Measurements from ENCODE around the gene CCR4. TPM values are rescaled to one million over a fixed set of nuclear protein-coding genes. Genes with fewer than 3 reads are reported as not detected.

Gene CCR4
- total and polyA plus RNA-seq, 4 donors, result 0.08 to 0.20 (median 0.14) TPM

- H3K9me3 ChIP-seq (ENCODE audit: control insufficient read depth, insufficient read depth, low read length), result no peaks in the 10 kb centered on the region
- H3K4me1 ChIP-seq (ENCODE audit: control insufficient read depth, insufficient read depth, low read length), result no peaks in the 10 kb centered on the region
- H3K27me3 ChIP-seq (ENCODE audit: control insufficient read depth, insufficient read depth, low read length), result no peaks in the 10 kb centered on the region
- no peak for DNase-seq (ENCODE audit: low read depth in 4 of 6, low spot score in 6 of 6)
- 88% methylated on average over 5 of the region's 10 CpGs for WGBS (ENCODE audit: insufficient coverage)
- no peaks in the 10 kb centered on the region for H3K36me3 ChIP-seq (ENCODE audit: control insufficient read depth, insufficient read depth, low read length)
- H3K27ac ChIP-seq (ENCODE audit: low read depth, low read length), result no peak overlapping the region
- no peak overlapping the region for H3K4me3 ChIP-seq (ENCODE audit: low read depth, low read length)
Observed at GRCh38 chr3:32948625-32949445, 2.6 kb upstream of the CCR4 start.

GRCh38 chr3:32950516-32950915 is 928 bp upstream of the CCR4 start:
- Histone ChIP-seq H3K27ac (ENCODE audit: low read depth, low read length) (no peak overlapping the region), H3K27me3 (ENCODE audit: control insufficient read depth, insufficient read depth, low read length) (no peaks in the 10 kb centered on the region), H3K4me3 (ENCODE audit: low read depth, low read length) (no peak overlapping the region), H3K4me1 (ENCODE audit: control insufficient read depth, insufficient read depth, low read length) (no peaks in the 10 kb centered on the region), H3K9me3 (ENCODE audit: control insufficient read depth, insufficient read depth, low read length) (no peaks in the 10 kb centered on the region), H3K36me3 (ENCODE audit: control insufficient read depth, insufficient read depth, low read length) (no peaks in the 10 kb centered on the region)
- DNase-seq (ENCODE audit: low read depth in 4 of 6, low spot score in 6 of 6), result no peak
- 88% methylated on average over 3 of the region's 3 CpGs for WGBS (ENCODE audit: insufficient coverage)

GRCh38 chr3:32952369-32953077 is 1.1 kb downstream of the CCR4 start:
- WGBS (ENCODE audit: insufficient coverage), result 84% methylated on average over 8 of the region's 11 CpGs

GRCh38 chr3:32954506-32954905 is 3.1 kb downstream of the CCR4 start:
- Histone ChIP-seq H3K4me1 (ENCODE audit: control insufficient read depth, insufficient read depth, low read length) (no peaks in the 10 kb centered on the region), H3K27ac (ENCODE audit: low read depth, low read length) (no peak overlapping the region), H3K36me3 (ENCODE audit: control insufficient read depth, insufficient read depth, low read length) (no peaks in the 10 kb centered on the region), H3K9me3 (ENCODE audit: control insufficient read depth, insufficient read depth, low read length) (no peaks in the 10 kb centered on the region), H3K4me3 (ENCODE audit: low read depth, low read length) (no peak overlapping the region), H3K27me3 (ENCODE audit: control insufficient read depth, insufficient read depth, low read length) (no peaks in the 10 kb centered on the region)
- no CpG with 5 or more reads among the region's 1 CpG for WGBS (ENCODE audit: insufficient coverage)
- no peak for DNase-seq (ENCODE audit: low read depth in 4 of 6, low spot score in 6 of 6)

More at GRCh38 chr3:32952369-32953077, 1.1 kb downstream of the CCR4 start:
- Histone ChIP-seq H3K27me3 (ENCODE audit: control insufficient read depth, insufficient read depth, low read length) (no peaks in the 10 kb centered on the region), H3K9me3 (ENCODE audit: control insufficient read depth, insufficient read depth, low read length) (no peaks in the 10 kb centered on the region), H3K4me3 (ENCODE audit: low read depth, low read length) (no peak overlapping the region), H3K4me1 (ENCODE audit: control insufficient read depth, insufficient read depth, low read length) (no peaks in the 10 kb centered on the region), H3K36me3 (ENCODE audit: control insufficient read depth, insufficient read depth, low read length) (no peaks in the 10 kb centered on the region), H3K27ac (ENCODE audit: low read depth, low read length) (no peak overlapping the region)
- DNase-seq (ENCODE audit: low read depth in 4 of 6, low spot score in 6 of 6), result no peak

GRCh38 chr3:32956750-32957570 is 5.5 kb downstream of the CCR4 start:
- Histone ChIP-seq H3K9me3 (ENCODE audit: control insufficient read depth, insufficient read depth, low read length) (no peaks in the 10 kb centered on the region), H3K4me3 (ENCODE audit: low read depth, low read length) (no peak overlapping the region), H3K36me3 (ENCODE audit: control insufficient read depth, insufficient read depth, low read length) (no peaks in the 10 kb centered on the region), H3K27ac (ENCODE audit: low read depth, low read length) (no peak overlapping the region), H3K27me3 (ENCODE audit: control insufficient read depth, insufficient read depth, low read length) (no peaks in the 10 kb centered on the region), H3K4me1 (ENCODE audit: control insufficient read depth, insufficient read depth, low read length) (no peaks in the 10 kb centered on the region)
- no peak for DNase-seq (ENCODE audit: low read depth in 4 of 6, low spot score in 6 of 6)
- WGBS (ENCODE audit: insufficient coverage), result 91% methylated on average over 14 of the region's 14 CpGs

GRCh38 chr3:32958509-32958908 is 7.1 kb downstream of the CCR4 start:
- Histone ChIP-seq H3K4me1 (ENCODE audit: control insufficient read depth, insufficient read depth, low read length) (no peaks in the 10 kb centered on the region), H3K27ac (ENCODE audit: low read depth, low read length) (no peak overlapping the region), H3K36me3 (ENCODE audit: control insufficient read depth, insufficient read depth, low read length) (no peaks in the 10 kb centered on the region), H3K27me3 (ENCODE audit: control insufficient read depth, insufficient read depth, low read length) (no peaks in the 10 kb centered on the region), H3K4me3 (ENCODE audit: low read depth, low read length) (no peak overlapping the region), H3K9me3 (ENCODE audit: control insufficient read depth, insufficient read depth, low read length) (no peaks in the 10 kb centered on the region)
- no CpG with 5 or more reads among the region's 5 CpGs for WGBS (ENCODE audit: insufficient coverage)
- DNase-seq (ENCODE audit: low read depth in 4 of 6, low spot score in 6 of 6), result no peak

GRCh38 chr3:32959371-32959770 is 7.9 kb downstream of the CCR4 start:
- Histone ChIP-seq H3K27ac (ENCODE audit: low read depth, low read length) (no peak overlapping the region), H3K4me1 (ENCODE audit: control insufficient read depth, insufficient read depth, low read length) (no peaks in the 10 kb centered on the region), H3K27me3 (ENCODE audit: control insufficient read depth, insufficient read depth, low read length) (no peaks in the 10 kb centered on the region), H3K4me3 (ENCODE audit: low read depth, low read length) (no peak overlapping the region), H3K9me3 (ENCODE audit: control insufficient read depth, insufficient read depth, low read length) (no peaks in the 10 kb centered on the region), H3K36me3 (ENCODE audit: control insufficient read depth, insufficient read depth, low read length) (no peaks in the 10 kb centered on the region)
- no peak for DNase-seq (ENCODE audit: low read depth in 4 of 6, low spot score in 6 of 6)
- 65% methylated on average over 2 of the region's 3 CpGs for WGBS (ENCODE audit: insufficient coverage)

GRCh38 chr3:32960404-32961170 is 9.1 kb downstream of the CCR4 start:
- Histone ChIP-seq H3K4me3 (ENCODE audit: low read depth, low read length) (no peak overlapping the region), H3K9me3 (ENCODE audit: control insufficient read depth, insufficient read depth, low read length) (no peaks in the 10 kb centered on the region), H3K27ac (ENCODE audit: low read depth, low read length) (no peak overlapping the region), H3K4me1 (ENCODE audit: control insufficient read depth, insufficient read depth, low read length) (no peaks in the 10 kb centered on the region), H3K27me3 (ENCODE audit: control insufficient read depth, insufficient read depth, low read length) (no peaks in the 10 kb centered on the region), H3K36me3 (ENCODE audit: control insufficient read depth, insufficient read depth, low read length) (no peaks in the 10 kb centered on the region)
- 98% methylated on average over 2 of the region's 4 CpGs for WGBS (ENCODE audit: insufficient coverage)
- no peak for DNase-seq (ENCODE audit: low read depth in 4 of 6, low spot score in 6 of 6)

- DNase-seq (ENCODE audit: low read depth in 4 of 6, low spot score in 6 of 6), result no peak
- Histone ChIP-seq H3K27me3 (ENCODE audit: control insufficient read depth, insufficient read depth, low read length) (no peaks in the 10 kb centered on the region), H3K27ac (ENCODE audit: low read depth, low read length) (no peak overlapping the region), H3K36me3 (ENCODE audit: control insufficient read depth, insufficient read depth, low read length) (no peaks in the 10 kb centered on the region), H3K4me3 (ENCODE audit: low read depth, low read length) (no peak overlapping the region), H3K4me1 (ENCODE audit: control insufficient read depth, insufficient read depth, low read length) (no peaks in the 10 kb centered on the region), H3K9me3 (ENCODE audit: control insufficient read depth, insufficient read depth, low read length) (no peaks in the 10 kb centered on the region)
- WGBS (ENCODE audit: insufficient coverage), result 78% methylated on average over 2 of the region's 5 CpGs
Observed at GRCh38 chr3:32961189-32961715, 9.8 kb downstream of the CCR4 start.
